ENCODE measurements around the gene PARD6A. TPM values are rescaled to one million over a fixed set of nuclear protein-coding genes. Genes with fewer than 3 reads are reported as not detected.

The PARD6A gene
- total RNA-seq, 2 experiments from 2014 or later = 4.5 to 4.7 TPM

- H3K27me3 Mint-ChIP-seq = no peaks in the 10 kb centered on the region
Measured at GRCh38 chr16:67665598-67665997, 4.8 kb downstream of the PARD6A start.

GRCh38 chr16:67666032-67666551 lies 5.3 kb downstream of the PARD6A start:
- DNase-seq (peak in 1 of 14 experiments; percentile 40), ATAC-seq (ENCODE audit: poor library complexity) (no peak)
- peaks cover 46% of the 10 kb centered on the region for H3K4me1 ChIP-seq (ENCODE audit: insufficient read depth, low read length)
- H3K27me3 ChIP-seq (ENCODE audit: control insufficient read depth in 1 of 2, insufficient read depth in 2 of 2, low read length in 2 of 2) = no peaks in the 10 kb centered on the region
- Mint-ChIP-seq H3K4me3 (peak overlapping the region; percentile 82), H3K27ac (no peak overlapping the region), H3K9me3 (no peaks in the 10 kb centered on the region), H3K4me1 (ENCODE audit: low read depth) (peaks cover 32% of the 10 kb centered on the region), H3K36me3 (ENCODE audit: low read depth) (peaks cover 3% of the 10 kb centered on the region), H3K27me3 (no peaks in the 10 kb centered on the region)
- H3K27ac ChIP-seq (ENCODE audit: low read depth in 1 of 2, low read length in 2 of 2) = no peak overlapping the region
- no peaks in the 10 kb centered on the region for H3K36me3 ChIP-seq (ENCODE audit: insufficient read depth, low read length)
- intact Hi-C loops (cut with DNase I, micrococcal nuclease) = loop anchor here (2.0 to 5.0 kb wide), 3 partner anchors 141 to 184 kb away; partner anchors contain the start of genes AGRP (in 1 of the 2), ATP6V0D1 (in 1 of the 2), CENPT (in 1 of the 2) and NUTF2 (in 1 of the 2)
- H3K9me3 ChIP-seq (ENCODE audit: control insufficient read depth in 1 of 2, insufficient read depth in 1 of 2, low read length in 2 of 2) = no peaks in the 10 kb centered on the region
- POLR2A ChIA-PET = interaction anchor here (1.1 to 3.3 kb wide), 3 partner anchors 103 to 145 kb away, joined by 3 to 26 read pairs (median 25); partner anchors contain the start of gene CTCF
- peak overlapping the region; percentile 65 for H3K4me3 ChIP-seq (ENCODE audit: low read length)
- CTCF ChIA-PET = interaction anchor here (3.4 to 6.1 kb wide), 2 partner anchors 103 to 145 kb away, joined by 14 to 81 read pairs; partner anchors contain the start of gene CTCF
- TF ChIP-seq, protein P1, sequence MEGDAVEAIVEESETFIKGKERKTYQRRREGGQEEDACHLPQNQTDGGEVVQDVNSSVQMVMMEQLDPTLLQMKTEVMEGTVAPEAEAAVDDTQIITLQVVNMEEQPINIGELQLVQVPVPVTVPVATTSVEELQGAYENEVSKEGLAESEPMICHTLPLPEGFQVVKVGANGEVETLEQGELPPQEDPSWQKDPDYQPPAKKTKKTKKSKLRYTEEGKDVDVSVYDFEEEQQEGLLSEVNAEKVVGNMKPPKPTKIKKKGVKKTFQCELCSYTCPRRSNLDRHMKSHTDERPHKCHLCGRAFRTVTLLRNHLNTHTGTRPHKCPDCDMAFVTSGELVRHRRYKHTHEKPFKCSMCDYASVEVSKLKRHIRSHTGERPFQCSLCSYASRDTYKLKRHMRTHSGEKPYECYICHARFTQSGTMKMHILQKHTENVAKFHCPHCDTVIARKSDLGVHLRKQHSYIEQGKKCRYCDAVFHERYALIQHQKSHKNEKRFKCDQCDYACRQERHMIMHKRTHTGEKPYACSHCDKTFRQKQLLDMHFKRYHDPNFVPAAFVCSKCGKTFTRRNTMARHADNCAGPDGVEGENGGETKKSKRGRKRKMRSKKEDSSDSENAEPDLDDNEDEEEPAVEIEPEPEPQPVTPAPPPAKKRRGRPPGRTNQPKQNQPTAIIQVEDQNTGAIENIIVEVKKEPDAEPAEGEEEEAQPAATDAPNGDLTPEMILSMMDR (IDR thresholded peaks at IDR 0.05) = no peak

More at GRCh38 chr16:67665598-67665997, 4.8 kb downstream of the PARD6A start:
- intact Hi-C loops (cut with DNase I, micrococcal nuclease) = loop anchor here in 1 of 2 experiments (5.0 kb wide), 2 partner anchors 182 to 183 kb away; partner anchors contain the start of genes AGRP, ATP6V0D1, CENPT and NUTF2
- POLR2A ChIA-PET = interaction anchor here (1.1 to 3.3 kb wide), 3 partner anchors 103 to 145 kb away, joined by 3 to 25 read pairs (median 4); partner anchors contain the start of gene CTCF
- H3K27ac Mint-ChIP-seq = peak overlapping the region; percentile 62
- no peaks in the 10 kb centered on the region for H3K36me3 ChIP-seq (ENCODE audit: insufficient read depth, low read length)
- ATAC-seq (ENCODE audit: poor library complexity) (no peak), DNase-seq (no peak)
- CTCF ChIA-PET = interaction anchor here (1.3 to 6.1 kb wide), 2 partner anchors 118 to 144 kb away, joined by 4 to 81 read pairs; no protein-coding TSS in a partner anchor
- no peaks in the 10 kb centered on the region for H3K27me3 ChIP-seq (ENCODE audit: control insufficient read depth in 1 of 2, insufficient read depth in 2 of 2, low read length in 2 of 2)
- peaks cover 5% of the 10 kb centered on the region for H3K36me3 Mint-ChIP-seq (ENCODE audit: low read depth)
- TF ChIP-seq, protein P1 (IDR thresholded peaks at IDR 0.05) = no peak
- H3K4me1 ChIP-seq (ENCODE audit: insufficient read depth, low read length) = peaks cover 48% of the 10 kb centered on the region
- H3K4me3 Mint-ChIP-seq = peak overlapping the region; percentile 82
- no peak overlapping the region for H3K27ac ChIP-seq (ENCODE audit: low read depth in 1 of 2, low read length in 2 of 2)
- H3K4me1 Mint-ChIP-seq (ENCODE audit: low read depth) = peaks cover 34% of the 10 kb centered on the region
- H3K9me3 ChIP-seq (ENCODE audit: control insufficient read depth in 1 of 2, insufficient read depth in 1 of 2, low read length in 2 of 2) = no peaks in the 10 kb centered on the region
- no peaks in the 10 kb centered on the region for H3K9me3 Mint-ChIP-seq
- no peak overlapping the region for H3K4me3 ChIP-seq (ENCODE audit: low read length)

DNA sequence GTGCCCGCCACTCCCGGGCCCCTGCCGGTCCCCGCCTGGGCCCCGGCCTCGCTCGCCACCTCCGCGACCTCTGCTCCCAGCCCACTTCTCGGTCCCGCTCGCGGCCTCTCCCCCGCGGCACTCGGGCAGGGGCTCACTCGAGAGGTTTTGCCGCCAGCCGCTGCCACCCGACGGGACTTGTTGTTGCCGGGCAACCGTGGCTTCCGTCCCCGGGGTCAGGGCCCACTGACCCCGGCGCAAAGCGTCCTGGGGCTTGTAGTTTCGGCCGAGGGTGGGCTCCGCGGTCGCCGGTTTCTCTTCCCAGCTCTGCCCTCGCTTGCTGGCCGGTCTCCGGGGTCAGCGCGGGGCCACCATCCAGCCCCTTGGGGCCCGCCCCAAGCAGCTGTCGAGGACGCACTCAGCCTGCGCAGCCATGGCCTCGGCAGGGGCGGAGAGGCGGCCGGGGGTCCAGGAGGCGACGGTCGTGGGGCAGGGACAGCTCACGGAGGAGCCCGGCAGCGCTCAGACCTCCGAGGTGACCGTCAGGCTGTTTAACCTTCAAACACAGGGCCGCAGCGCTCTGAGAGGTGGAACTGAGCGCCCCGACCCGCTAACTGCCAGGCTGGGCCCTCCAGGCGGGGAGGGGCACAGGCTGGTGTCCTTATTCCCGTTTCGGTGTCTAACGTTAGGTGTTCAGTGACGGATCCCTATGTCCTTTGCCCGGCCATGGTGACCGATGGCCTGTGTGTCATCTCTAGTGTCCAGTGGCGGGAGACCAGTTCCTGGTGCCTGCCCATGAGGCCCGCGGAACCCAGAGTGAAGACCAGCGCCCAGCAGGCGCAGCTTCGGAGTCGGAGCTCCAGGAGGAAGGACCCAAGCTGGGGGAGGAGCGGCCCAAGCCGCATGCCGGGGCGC lies 6.0 kb downstream of the PARD6A start, which contains the start of the genes C16orf86 and ENKD1:
C16orf86 (plus strand) TSS at position 256 of the 894 bp plus-strand sequence; CDS start at position 413, 157 bp downstream.
ENKD1 (minus strand) TSS at position 192 of the 894 bp plus-strand sequence. CDS start 308 bp downstream, outside the sequence.
- TF ChIP-seq, protein P1 (IDR thresholded peaks at IDR 0.05) = no peak
- H3K27me3 Mint-ChIP-seq = no peaks in the 10 kb centered on the region
- Histone ChIP-seq H3K36me3 (ENCODE audit: insufficient read depth, low read length) (no peaks in the 10 kb centered on the region), H3K9me3 (ENCODE audit: control insufficient read depth in 1 of 2, insufficient read depth in 1 of 2, low read length in 2 of 2) (no peaks in the 10 kb centered on the region), H3K27me3 (ENCODE audit: control insufficient read depth in 1 of 2, insufficient read depth in 2 of 2, low read length in 2 of 2) (no peaks in the 10 kb centered on the region), H3K4me1 (ENCODE audit: insufficient read depth, low read length) (peaks cover 39% of the 10 kb centered on the region), H3K27ac (ENCODE audit: low read depth in 1 of 2, low read length in 2 of 2) (peak within 1 kb of the TSS; percentile 28 to 44), H3K4me3 (ENCODE audit: low read length) (peak within 1 kb of the TSS; percentile 65)
- no peaks in the 10 kb centered on the region for H3K9me3 Mint-ChIP-seq
- H3K4me3 Mint-ChIP-seq = peak within 1 kb of the TSS; percentile 90
- CTCF ChIA-PET = interaction anchor here (0.6 to 6.1 kb wide), 10 partner anchors 22 to 273 kb away, joined by 3 to 81 read pairs (median 5); partner anchors contain the start of genes ATP6V0D1, CARMIL2, CTCF and GFOD2
- peak; percentile 64 for ATAC-seq (ENCODE audit: poor library complexity)
- H3K27ac Mint-ChIP-seq = peak within 1 kb of the TSS; percentile 62
- DNase-seq = peak; percentile 69 to 93 (median 78)
- peaks cover 3% of the 10 kb centered on the region for H3K36me3 Mint-ChIP-seq (ENCODE audit: low read depth)
- intact Hi-C loops (cut with DNase I, micrococcal nuclease) = loop anchor here (1.0 to 5.0 kb wide), 4 partner anchors 23 to 185 kb away; partner anchors contain the start of genes AGRP (in 1 of the 2), ATP6V0D1 (in 1 of the 2), CENPT (in 1 of the 2) and NUTF2 (in 1 of the 2)
- H3K4me1 Mint-ChIP-seq (ENCODE audit: low read depth) = peaks cover 26% of the 10 kb centered on the region
- POLR2A ChIA-PET = interaction anchor here (0.6 to 3.3 kb wide), 8 partner anchors 22 to 146 kb away, joined by 3 to 26 read pairs (median 9); partner anchors contain the start of genes CARMIL2, CTCF and GFOD2

All from CD4-positive, alpha-beta T cell (primary cell).